HCT116 (cell line): ENCODE data around the gene JAK3.

ENCODE experiments used
- POLR2AphosphoS5 ChIP-seq: IDR thresholded peaks from 2 replicates; pipeline ENCODE4 v1.6.1; 2011; ENCODE audit warnings: mild to moderate bottlenecking, low read depth, low read length, moderate library complexity
- TF ChIP-seq, protein P1 (sequence below), 3 experiments: fragments of 200-600 bp in 1 of 3; sonication (generic) in 1 of 3; IDR thresholded peaks in 2 of 3; conservative IDR thresholded peaks in 1 of 3; 2 replicates each; pipeline ENCODE4 v1.5.1; 2012 to 2017; ENCODE audit warnings: low read depth in 2 of 3, low read length in 2 of 3, antibody characterized with exemption in 1 of 3, borderline replicate concordance in 1 of 3, control low read depth in 1 of 3, mild to moderate bottlenecking in 1 of 3, mixed read lengths in 1 of 3, mixed run types in 1 of 3, moderate library complexity in 1 of 3; ENCODE audit not compliant: insufficient read depth in 1 of 3
- TF ChIP-seq, protein P2 (sequence below): IDR thresholded peaks from 2 replicates; pipeline ENCODE4 v1.6.1; 2012

DNA sequence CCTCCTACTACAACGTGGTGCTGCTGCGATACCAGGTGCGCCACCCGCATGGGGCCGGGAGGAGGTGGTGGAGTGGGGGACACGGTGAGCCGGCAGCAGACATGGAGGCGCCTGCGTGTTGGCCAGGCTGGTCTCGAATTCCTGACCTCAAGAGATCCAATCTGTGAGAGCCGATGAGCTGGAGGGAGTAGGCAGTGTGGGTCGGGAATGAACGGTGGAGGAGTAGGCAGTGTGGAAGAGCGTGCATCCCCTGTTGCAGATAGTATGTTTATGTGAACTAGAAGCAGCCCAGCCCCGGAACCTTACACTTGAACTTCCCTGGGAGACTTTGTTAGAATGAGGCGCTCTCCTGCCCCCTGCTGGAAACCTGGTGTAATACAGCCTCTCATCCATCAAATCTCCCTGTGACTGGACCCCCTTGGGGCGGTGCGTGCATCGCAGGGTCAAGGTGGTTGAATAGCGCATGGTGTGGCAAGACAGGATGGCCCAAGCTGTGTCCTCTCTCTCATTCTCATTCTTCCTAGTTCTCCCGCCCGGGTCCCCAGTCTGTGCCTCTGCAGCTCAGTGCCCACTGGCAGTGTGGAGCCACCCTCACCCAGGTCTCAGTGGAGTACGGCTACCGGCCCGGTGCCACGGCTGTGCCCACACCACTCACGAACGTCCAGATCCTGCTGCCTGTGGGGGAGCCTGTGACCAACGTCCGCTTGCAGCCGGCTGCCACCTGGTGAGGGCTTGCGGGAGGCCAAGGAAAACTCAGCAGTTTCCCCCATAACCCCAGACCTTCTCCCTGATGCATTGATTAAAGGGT lies 63.4 kb downstream of the JAK3 start:
- TF ChIP-seq, protein P1, sequence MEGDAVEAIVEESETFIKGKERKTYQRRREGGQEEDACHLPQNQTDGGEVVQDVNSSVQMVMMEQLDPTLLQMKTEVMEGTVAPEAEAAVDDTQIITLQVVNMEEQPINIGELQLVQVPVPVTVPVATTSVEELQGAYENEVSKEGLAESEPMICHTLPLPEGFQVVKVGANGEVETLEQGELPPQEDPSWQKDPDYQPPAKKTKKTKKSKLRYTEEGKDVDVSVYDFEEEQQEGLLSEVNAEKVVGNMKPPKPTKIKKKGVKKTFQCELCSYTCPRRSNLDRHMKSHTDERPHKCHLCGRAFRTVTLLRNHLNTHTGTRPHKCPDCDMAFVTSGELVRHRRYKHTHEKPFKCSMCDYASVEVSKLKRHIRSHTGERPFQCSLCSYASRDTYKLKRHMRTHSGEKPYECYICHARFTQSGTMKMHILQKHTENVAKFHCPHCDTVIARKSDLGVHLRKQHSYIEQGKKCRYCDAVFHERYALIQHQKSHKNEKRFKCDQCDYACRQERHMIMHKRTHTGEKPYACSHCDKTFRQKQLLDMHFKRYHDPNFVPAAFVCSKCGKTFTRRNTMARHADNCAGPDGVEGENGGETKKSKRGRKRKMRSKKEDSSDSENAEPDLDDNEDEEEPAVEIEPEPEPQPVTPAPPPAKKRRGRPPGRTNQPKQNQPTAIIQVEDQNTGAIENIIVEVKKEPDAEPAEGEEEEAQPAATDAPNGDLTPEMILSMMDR (IDR thresholded peaks at IDR 0.05 in 2 of 3, conservative IDR thresholded peaks at IDR 0.05 in 1 of 3; ENCODE audit: borderline replicate concordance in 1 of 3, insufficient read depth in 1 of 3, low read depth in 2 of 3, low read length in 2 of 3), result peak in 2 of 3 experiments; percentile 86 to 89; a peak in 5 of 6 replicates
- TF ChIP-seq, protein P2, sequence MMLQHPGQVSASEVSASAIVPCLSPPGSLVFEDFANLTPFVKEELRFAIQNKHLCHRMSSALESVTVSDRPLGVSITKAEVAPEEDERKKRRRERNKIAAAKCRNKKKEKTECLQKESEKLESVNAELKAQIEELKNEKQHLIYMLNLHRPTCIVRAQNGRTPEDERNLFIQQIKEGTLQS, result no peak
- TF ChIP-seq POLR2AphosphoS5, result no peak
